Peyer's patch (tissue), 4 donors: ENCODE measurements around the gene TMEM209.

Experiments
- POLR2A ChIP-seq, 2 donors: fragments of 450-650 bp; IDR thresholded peaks; one replicate each; pipeline ENCODE4 v1.5.1; 2017; ENCODE audit warnings: antibody characterized with exemption in 2 of 2, mild to moderate bottlenecking in 2 of 2, moderate library complexity in 2 of 2
- TF ChIP-seq, protein P1 (sequence below), 6 experiments: fragments of 450-650 bp in 4 of 6; fragments of 200-600 bp in 2 of 6; sonication (generic) in 1 of 6; IDR thresholded peaks; one replicate each; pipeline ENCODE4 v1.5.1; 2017 to 2019; ENCODE audit warnings: antibody characterized with exemption in 6 of 6, mild to moderate bottlenecking in 3 of 6, moderate library complexity in 1 of 6

DNA sequence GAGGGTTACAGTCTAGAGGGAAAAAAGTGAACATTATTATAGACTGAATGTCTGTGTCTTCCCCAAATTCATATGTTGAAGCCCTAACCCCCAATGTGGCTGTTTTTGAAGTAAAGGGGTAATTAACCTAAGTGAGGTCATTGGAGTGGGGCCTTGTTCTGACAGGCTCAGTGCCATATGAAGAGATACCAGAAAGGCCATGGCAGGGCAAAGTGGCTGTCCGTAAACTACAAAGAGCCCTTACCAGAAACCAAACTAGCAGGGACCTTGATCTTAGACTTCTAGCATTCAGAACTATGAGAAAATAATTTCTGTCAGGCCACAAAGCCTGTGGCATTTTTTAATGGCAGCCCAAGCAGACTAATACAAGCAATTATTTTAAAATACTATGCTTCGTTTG, 8.7 kb downstream of the TMEM209 start:
- TF ChIP-seq POLR2A (IDR thresholded peaks at IDR 0.05): no peak
- TF ChIP-seq, protein P1, sequence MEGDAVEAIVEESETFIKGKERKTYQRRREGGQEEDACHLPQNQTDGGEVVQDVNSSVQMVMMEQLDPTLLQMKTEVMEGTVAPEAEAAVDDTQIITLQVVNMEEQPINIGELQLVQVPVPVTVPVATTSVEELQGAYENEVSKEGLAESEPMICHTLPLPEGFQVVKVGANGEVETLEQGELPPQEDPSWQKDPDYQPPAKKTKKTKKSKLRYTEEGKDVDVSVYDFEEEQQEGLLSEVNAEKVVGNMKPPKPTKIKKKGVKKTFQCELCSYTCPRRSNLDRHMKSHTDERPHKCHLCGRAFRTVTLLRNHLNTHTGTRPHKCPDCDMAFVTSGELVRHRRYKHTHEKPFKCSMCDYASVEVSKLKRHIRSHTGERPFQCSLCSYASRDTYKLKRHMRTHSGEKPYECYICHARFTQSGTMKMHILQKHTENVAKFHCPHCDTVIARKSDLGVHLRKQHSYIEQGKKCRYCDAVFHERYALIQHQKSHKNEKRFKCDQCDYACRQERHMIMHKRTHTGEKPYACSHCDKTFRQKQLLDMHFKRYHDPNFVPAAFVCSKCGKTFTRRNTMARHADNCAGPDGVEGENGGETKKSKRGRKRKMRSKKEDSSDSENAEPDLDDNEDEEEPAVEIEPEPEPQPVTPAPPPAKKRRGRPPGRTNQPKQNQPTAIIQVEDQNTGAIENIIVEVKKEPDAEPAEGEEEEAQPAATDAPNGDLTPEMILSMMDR (IDR thresholded peaks at IDR 0.05): no peak
